Cerebellar nuclear complex (tissue), 1 donor: ENCODE measurements around the gene HIVEP1.

Experiments
- DNase-seq, 2 experiments: peaks; one replicate each; lab custom pipeline; 2025; lab: John Stamatoyannopoulos, UW

HIVEP1 gene

DNA sequence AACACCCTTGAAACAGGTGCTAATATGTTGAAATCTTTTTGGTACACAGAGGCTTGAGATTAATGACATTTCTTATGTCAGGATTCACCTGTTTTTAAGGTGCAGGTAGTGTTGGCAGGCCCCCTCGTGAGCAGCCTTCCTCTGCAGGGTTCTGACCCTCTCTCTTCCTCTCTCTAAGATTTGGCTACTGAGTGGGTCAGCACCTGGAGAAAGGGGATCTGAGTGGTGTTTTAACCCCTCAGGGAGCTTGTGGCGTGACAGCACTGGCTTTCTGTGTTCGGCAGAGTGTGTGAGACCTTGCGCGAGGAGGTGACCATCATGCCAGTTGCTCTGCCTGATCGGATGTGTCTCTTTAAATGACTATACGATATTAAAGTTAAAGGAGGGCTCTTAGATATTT lies 37.1 kb downstream of the HIVEP1 start:
- no peak for DNase-seq

DNA sequence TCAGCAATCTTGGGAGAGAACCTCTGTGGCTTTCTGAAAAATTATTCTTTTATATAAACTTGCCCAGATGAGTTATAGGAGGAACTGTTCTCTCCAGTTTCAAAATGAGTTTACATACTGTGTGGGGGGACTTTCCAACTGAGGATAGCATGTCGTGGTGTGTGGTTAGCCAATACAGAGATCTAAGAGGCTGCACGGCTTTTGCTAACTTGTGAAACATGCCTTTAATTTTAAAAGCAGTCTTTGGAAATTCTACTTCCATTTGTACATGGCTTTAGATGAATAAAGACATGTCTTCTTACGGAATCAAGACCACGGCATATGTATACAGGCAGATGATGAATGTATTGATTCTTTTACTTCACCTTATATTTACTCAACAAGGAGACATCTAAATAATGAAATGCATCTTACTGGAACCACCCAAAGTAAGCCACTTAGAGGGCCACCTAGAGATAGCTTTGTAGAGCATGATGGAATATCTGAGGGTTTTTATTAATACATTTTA lies 39.8 kb downstream of the HIVEP1 start:
- DNase-seq = no peak

- DNase-seq = no peak
Observed at GRCh38 chr6:12058172-12058961, 46.3 kb downstream of the HIVEP1 start.

DNA sequence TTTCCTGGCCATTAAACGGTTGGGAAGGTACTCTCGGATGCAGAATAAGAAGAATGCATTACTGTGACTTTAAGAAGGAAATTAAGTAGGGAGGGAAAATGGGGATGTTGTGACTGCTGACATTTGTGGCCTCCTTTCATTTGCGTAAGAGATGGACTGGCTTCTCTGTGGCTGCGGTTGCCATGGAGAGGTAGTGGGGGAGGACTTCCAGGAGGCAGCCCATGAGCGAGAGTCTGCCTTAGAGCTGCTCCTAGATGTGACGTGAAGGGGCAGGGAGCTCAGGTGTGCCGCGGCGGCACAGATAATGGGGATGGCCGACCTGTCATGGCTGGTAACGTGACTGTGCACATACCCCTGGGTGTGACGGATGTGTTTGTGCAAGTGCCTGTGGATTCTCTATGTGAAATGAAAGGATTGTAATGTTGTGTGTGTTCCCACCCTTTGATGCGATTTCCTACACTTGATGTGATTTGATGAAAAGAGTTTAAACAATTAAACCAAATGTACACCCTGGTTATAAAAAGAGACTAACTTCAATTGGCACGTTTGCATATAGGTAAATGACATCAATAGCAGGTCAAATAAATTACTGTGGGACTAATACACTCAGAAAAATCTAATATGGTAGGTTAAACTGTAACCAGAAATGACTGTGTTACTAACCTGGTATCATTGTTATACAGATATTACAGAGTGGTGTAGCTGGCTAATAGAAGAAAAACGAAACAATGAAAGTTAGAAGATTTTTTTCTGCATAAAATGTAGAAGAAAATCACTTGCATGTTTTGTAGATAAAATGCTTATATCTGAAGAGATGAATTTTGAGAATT lies 48.9 kb downstream of the HIVEP1 start:
- peak; percentile 84 to 91 for DNase-seq

DNA sequence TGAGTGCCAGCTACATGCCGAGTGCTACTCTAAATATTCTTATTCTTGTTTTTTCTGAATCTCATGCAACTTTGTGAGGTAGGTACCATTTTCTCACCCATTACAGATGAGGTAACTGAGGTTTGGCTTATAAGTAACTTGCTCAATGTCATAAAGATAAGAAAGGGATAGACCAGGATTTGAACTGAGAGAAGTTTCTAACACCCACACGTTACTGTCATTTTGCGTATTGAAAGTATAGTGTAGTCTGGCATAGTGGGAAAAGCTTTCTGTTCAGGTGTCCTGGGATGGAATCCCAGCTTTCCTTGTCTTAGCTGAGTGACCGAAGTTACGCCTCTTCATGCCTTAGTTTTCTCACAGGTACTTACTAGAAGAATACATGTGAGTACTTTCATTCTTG lies 50.5 kb downstream of the HIVEP1 start:
- DNase-seq = no peak

DNA sequence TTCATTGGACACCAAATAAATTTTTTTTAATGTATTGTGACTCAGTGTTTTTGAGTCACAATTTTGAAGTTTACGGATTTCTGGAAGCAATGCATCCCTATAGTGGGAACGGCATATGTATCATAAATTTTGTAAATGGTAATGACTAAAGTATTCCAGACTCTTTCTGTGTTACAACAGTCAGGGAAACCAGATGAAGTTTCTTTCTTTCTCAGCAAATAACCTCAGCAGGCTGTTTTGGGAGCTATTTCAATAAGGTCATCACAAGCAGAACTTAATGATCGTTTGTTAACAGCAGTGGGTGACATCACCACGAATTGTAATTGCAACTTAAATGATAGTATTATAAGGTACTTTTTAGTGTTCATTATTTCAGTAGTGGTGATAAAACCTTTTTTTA lies 52.0 kb downstream of the HIVEP1 start:
- no peak for DNase-seq

- DNase-seq = no peak
Observed at GRCh38 chr6:12064538-12065071, 52.5 kb downstream of the HIVEP1 start.

DNA sequence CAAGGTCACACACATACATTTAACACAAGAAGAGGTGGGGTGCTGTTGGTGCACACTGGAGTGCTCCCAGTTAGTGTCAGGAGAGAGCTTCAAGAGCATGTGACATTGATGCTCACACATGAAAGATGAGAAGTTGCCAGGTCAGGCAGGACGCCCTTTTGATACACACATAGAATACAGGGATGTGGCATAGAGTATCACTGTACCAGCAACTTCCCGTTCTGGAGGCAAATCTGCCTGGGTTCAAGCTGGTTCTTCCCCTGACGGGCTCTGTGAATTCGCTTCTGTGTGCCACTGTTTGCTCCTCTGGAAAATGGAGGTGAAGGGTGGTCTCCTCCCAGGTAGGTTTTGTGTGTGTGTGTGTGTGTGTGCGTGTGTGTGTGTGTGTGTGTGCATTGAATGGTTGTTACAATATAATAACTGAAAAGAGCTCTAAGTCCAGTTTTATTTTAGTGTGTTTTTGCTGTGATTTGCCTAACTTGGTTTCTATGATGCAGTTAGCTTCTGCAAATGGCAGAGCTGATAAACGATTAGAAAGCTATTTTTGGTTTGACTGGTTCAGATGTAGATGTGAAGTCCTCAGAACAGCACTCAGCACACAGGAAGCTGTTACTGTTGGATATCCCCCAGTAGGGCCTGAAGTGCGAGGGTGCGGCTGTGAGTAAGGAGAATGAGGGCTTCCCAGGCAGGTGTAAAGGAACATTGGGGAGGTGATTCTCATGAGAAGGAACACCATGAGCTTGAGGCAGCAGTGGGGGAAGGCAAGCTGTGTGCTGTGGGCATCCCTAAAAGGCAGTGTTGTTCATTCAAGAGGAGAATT lies 53.4 kb downstream of the HIVEP1 start:
- no peak for DNase-seq

- DNase-seq = no peak
Observed at GRCh38 chr6:12066297-12066696, 54.2 kb downstream of the HIVEP1 start.

- no peak for DNase-seq
Observed at GRCh38 chr6:12068899-12069557, 56.9 kb downstream of the HIVEP1 start.

DNA sequence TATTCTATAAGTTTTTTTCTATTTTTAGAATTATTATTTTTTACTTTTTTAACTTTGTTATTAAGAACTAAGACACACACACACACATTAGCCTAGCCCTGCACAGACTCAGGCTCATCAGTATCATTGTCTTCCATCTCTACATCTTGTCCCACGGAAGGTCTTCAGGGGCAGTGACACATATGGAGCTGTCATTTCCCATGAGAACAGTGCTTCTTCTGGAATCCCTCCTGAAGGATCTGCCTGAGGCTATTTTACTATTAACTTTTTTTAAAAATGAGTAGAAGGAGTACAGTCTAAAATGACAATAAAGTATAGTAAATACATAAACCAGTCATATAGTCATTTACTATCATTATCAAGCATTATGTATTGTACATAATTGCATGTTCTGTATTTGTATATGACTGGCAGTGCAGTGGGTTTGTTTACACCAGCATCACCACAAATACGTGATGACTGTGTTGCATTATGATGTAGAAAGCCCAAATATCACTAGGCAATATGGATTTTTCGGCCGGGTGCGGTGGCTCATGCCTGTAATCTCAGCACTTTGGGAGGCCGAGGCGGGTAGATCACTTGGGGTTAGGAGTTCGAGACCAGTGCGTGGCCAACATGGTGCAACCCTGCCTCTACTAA lies 57.9 kb downstream of the HIVEP1 start:
- DNase-seq = no peak

GRCh38 chr6:12071064-12071615 lies 59.0 kb downstream of the HIVEP1 start:
- no peak for DNase-seq

- no peak for DNase-seq
Observed at GRCh38 chr6:12075067-12075563, 63.0 kb downstream of the HIVEP1 start.

DNA sequence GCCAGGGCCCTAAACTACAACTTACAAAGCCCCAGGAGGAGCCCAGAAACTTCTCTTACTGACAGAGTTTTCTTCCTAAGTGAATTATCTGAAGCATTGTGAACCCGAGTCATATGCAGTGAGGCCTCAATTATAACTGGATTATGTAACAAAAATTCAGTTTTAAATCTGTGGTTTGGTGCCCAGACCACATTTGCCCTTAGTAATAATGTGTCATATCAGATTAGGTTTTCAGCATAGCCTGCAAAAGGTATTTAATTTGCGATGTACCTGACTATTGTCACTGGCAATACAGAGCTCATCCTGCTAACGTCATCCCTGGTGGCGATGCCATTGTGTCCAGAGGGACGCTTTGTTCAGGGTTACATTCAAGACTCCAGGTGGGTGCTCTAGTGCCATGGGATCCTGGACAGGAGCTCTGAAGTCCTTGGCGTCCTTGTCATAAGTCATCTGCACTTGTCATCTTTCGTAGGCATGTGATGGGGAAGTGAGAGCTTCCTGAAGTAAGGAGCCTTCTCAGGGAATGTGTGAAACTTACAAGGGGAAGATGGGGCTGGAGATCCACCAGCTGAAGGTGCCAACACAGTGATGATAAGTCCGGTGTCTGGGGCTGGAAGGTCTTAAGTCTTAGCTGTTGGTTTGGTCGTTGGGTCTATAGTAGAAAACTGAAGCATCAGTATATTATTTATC lies 65.1 kb downstream of the HIVEP1 start:
- DNase-seq = no peak

DNA sequence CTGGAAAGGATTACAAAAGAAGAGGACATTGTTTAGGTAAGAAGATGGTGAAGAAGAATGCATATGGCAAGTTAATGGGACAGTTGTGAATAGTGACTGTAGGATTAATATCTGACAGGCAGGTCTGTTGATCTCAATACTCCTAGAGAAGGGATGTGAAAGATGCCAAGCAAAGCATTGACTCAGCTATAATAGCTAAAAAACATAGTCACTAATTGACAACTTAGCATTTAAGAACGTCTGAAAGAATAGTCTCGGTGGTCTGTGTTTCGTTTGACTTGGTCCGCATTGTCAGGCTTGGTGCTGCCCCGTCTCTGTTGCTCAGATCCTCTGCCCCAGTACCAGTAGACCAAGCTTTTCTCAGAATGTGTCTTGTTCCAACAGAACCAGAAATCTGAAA lies 65.9 kb downstream of the HIVEP1 start:
- no peak for DNase-seq

DNA sequence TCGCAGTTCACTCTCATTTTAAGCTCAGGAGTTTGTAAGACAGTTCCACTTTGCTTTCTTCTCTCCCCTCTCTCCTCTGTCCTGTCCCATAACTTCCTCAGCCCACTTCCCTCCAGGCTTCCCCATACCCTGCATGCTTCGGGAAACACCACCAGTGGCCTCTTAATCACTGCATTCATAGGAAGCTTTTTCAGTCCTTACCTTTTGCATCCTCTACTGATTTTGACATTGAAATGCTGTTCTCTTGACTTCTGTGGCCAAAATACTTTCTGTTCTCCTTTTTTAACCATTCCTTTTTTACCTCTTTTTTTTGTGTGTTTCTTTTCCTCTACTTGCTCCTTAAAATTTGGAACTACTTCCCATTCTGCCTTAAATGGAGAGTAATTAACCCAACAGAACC lies 69.7 kb downstream of the HIVEP1 start:
- no peak for DNase-seq

DNA sequence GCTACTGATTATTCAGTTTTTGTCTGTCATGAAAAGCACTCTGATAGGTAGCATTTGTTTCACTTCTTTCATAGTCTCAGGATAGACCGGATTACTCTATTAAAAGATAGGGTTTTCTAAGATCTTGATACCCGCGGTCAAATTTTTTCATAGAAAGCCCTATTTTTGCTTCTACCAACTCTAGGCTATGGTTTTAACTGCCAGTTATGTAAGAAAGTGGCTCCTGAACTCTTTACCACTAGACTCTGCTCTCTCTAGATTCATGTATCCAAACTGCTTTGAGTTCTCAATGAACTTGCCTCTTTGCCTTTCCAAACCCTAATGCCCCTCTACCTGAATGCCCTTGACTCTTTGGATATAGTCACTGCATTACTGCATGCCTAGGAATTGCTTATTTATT lies 70.3 kb downstream of the HIVEP1 start:
- DNase-seq = no peak

- no peak for DNase-seq
Observed at GRCh38 chr6:12083302-12083701, 71.2 kb downstream of the HIVEP1 start.

DNA sequence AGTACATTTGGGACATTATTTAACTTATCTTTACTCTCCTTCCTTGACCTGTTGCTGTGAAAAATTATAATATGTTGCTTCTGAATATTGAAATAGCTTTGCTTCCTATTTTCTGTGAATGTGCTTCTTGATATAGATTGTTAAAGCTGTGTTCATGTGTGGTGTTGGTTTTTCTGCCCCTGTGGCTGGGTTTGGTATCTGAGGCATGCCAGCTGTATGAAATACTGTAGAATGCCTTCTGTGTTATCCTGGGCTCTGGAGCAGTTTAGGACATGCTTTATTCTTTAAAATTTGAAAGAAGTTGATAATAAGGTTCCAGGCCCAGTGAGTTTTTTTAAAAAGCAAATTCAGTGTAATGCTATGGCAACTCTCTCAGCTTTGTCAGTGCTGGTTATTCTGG lies 71.7 kb downstream of the HIVEP1 start:
- no peak for DNase-seq

GRCh38 chr6:12084681-12085080 lies 72.6 kb downstream of the HIVEP1 start:
- no peak for DNase-seq
